ENCODE data around the gene CTAG1B.
"Not testable (repeated sequence)": the region's sequence is repeated elsewhere in the genome, so short reads cannot be mapped to it uniquely, and the experiment has no call there.

Gene CTAG1B

DNA sequence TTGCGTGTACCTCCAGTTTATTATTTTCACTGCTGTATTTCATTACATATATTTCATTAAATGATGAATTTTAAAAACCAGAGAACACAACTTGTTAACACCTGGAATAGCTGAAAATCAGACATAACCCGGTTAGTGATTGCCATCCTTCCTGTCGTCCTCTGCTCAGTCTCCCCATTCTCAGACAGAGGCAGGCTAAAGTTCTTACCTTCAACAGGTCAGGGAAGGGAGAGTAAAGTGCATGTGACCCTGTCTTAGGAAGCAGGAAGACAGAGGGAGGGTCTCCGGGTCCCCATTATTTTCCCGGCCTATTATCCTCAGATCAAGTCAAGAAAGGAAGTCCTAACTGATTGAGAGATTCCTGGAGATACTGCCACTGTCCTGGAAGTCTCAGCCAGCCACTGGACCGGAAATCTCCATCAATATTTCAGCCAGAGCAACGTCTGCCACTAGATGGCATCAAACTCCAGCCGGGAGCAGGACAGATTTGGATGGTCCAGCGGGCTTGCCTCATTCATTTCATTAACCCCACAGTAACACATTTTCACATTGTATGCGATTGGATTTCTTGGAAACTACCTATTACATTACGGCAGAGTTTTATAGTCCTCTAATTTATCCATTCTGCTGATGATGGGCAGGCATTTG is 1.8 kb upstream of the CTAG1B start:
- DNase-seq = not testable (repeated sequence)

DNA sequence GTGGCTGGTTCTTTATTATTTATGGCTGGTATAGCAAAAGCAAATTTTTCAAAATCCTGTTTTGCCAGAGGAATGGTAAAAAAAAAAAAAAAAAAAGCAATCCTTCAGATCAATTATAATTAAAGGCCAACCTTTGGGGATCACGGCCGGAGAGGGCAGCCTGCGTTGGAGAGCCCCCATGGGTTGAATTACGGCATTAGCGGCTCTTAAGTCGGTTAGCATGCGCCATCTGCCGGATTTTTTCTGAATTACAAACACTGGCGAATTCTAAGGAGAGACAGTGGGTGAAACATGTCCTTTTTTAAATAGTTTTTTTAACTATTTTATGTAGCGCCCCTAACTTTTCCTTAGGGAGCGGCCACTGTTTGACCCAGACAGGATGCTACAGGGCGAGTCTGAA is 5.5 kb downstream of the CTAG1B start:
- DNase-seq = not testable (repeated sequence)

DNA sequence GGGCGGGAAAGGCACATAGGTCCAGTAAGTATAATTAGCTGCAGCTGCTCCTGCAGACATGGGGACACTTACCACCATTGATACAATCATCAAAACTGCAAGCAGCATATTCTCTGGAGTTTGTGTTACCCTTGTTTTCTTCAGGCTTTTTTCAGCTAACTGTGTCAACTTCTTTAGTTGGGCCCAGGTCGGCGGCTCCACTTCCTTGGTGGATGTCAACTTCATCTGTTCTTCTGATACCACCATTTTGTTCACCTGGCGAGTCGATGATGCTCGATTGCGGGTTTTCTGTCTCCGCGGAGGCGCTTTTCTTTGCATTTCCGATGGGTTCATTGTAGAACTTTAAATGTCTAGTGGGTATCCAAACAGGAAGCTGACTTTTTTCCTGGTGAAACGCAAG is 7.9 kb downstream of the CTAG1B start:
- DNase-seq = not testable (repeated sequence)

DNA sequence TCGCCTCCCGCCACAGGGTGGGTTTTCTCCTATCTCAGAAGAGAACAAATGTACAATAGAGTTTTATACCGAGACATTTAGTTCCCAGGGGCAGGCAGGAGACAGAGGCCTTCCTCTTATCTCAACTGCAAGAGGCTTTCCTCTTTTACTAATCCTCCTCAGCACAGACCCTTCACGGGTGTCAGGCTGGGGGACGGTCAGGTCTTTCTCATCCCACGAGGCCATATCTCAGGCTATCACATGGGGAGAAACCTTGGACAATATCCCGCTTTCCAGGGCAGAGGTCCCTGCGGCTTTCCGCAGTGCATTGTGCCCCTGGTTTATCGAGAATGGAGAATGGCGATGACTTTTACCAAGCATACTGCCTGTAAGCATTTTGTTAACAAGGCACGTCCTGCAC is 10.3 kb downstream of the CTAG1B start:
- not testable (repeated sequence) for DNase-seq

DNA sequence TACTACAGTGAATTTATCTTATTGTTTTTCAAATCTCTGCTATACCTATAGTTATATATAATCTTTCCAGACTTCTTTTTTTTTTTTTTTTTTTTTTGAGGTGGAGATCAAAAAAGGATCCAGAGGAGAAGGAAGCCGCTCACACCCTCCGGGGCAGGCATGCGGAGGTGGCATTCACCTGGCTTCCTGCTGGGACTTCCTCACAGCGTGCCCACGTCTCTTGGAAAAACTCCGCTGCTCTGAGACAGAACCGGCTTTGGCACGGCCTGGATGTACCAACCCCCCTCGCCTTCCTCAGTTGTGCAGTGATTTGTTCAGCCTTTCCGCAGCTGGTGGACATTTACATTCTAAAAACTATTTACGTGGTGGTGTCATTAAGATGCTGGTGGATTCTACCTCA is 11.1 kb downstream of the CTAG1B start:
- not testable (repeated sequence) for DNase-seq

DNA sequence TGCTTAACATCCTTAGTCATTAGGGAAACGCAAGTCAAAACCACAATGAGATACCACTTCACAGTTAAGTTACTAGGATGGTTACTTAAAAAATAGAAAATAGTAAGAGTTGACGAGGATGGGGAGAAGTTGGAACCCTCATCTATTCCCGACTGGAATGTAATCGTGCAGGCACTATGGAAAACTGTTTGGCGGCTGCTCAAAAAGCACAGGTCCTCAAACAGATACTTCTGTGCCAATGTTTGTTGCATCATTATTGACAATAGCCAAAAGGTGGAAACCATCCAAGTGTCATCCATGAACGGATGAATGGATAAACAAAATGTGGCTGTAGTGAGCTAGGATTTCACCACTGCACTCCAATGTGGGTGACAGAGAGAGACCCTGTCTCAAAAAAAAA is 11.7 kb downstream of the CTAG1B start:
- no peak for DNase-seq

DNA sequence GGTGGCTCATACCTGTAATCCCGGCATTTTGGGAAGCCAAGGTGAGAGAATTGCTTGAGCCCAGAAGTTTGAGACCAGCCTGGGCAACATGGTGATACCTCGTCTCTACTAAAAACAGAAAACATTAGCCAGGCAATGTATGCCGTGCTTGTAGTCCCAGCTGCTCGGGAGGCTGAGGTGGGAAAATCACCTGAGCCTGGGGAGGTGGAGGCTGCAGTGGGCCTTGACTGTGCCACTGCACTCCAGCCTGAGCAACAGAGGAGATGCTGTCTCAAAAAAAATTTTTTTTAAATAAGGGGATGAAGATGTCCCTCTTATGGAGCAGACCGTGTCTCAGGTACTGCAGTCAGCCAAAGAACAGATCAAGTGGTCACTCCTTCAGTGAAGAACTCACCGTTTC is 13.5 kb downstream of the CTAG1B start:
- no peak for DNase-seq

DNA sequence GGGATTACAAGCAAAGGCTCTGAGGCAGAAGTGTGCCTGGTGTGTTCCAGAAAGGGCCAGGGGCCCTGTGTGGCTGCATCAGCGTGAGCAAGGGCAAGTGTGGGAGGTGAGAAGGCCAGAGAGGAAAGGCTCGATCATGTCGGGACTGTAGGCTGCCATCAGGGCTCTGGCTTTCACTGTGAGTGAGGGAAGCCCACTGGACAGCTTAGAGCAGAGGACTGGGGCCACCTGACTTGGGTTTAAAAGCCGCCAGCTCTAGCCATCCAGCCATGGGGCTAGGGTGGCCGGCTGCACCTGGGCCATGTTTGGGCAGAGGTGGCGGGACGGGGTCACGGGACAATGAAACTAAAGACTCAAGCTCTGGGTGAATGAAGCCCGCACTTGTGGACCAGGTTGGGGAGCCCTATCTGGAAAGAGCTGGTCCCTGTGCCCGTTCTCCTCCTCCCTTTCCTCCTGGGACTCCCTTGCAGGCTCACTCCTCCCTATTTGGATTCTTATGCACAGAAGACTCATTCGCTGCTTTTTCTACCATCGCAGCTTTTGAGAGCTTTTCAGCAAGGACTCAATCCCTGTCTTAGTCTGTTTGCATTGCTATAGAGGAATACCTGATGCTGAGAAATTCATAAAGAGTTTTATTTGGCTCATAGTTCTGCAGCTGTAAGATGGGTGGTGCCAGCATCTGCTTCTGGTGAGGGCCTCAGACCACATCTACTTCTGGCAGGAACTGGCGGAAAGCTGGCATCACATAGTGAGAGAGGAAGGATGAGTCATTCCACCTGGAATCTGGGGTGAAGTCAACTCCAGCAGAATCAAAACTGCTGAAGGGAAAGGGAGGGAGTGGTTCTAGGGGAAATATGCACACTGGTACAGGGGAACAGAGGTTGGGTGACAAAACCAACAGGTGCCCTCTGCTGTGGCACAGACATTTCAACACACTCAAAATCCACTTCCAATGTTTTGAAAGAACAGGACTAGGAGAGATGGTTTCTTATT is 15.3 kb downstream of the CTAG1B start:
- DNase-seq = no peak

DNA sequence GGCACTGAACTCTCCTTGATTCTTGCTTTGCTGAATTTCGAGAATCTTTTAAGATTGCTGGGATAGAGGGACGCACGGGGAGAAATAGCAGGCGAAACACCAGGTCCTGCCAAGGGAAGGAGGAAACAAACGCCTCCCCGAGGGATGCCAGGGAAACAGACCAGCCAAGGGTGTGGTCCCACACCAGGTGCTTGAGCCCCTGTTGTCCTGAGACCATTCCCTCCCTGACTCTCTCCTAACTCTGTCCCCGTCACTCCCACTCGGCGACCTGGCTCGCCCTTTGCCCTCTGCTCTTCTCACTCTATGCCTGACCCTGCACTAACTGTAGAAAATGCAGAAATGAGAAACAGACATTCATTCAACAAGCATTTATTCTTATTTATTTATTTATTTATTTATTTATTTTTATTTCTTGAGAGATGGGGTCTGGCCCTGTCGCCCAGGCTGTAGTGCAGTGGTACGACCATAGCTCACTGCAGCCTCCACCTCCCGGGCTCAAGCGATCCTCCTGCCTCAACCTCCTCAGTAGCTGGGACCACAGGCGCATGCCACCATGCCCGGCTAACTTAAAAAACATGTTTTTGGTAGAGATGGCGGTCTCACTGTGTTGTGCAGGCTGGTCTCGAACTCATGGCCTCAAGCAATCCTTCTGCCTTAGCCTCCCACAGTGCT is 16.2 kb downstream of the CTAG1B start:
- DNase-seq = no peak

DNA sequence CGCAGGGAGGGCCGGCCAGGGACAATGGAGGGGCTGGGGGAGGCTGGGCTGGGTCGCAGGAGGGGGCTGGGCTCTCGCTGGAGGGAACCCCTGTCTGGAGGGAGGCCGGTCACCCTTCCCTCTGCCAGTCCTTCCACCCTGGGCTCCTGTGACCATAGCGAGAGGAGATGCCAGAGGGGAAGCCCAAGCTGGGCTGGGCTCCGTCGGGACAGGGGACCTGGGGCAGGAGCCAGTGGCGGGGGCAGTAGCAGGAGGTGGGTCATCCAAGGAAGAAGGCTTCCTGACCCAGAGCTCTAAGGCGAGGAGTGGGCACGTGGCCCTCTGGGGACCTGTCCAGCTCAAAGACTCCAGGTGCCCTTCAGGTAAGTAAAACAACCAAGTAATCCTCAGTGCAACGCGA is 16.9 kb downstream of the CTAG1B start:
- no peak for DNase-seq

DNA sequence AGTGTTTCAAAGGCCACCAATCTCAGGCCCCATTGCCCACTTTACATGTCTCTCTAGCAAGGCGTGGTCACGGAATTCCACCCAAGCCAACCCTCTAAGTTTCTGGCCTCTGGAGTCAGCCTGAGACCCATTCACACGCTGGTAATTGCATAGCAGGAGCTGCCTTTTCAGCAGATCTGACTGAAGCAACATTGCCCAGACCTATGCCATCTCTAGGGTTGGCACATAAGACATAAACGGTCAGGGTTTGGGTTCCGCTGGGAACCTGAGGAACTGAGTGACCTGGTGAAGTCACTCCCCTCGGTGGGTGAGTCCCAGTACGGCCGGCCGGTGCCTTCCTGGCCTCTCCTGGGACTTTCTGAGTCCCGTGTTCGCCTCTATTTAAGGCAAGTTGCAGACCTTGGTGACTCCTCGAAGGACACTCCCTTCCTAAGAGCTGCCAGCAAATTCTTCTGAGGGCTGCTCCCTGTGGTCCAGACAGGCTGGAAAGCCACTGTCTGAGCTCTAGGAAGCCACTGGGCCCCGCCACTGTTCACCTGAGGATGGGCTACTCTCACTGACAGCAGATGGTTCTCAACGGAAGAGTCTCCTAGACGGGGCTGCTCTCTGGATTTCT is 18.2 kb downstream of the CTAG1B start:
- DNase-seq = no peak

DNA sequence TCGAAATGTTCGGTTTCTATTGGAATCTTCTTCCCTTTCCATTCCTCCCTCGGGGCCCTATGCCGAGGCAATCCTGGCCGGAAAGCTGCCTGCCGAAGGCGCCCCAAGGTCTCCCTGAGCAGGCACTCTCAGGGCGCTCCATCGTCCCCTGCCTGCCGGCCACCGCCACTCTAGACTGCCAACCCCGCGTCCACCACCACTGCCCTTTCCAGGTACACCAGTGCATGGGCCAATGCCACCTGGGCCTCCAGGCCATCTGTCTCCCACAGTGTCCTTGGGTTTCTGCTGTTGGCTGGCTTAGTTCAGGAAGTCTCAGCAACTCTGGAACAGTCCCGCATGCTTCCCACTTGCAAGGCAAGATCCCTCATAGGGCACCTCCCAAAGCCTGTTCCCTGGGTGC is 19.6 kb downstream of the CTAG1B start:
- no peak for DNase-seq

DNA sequence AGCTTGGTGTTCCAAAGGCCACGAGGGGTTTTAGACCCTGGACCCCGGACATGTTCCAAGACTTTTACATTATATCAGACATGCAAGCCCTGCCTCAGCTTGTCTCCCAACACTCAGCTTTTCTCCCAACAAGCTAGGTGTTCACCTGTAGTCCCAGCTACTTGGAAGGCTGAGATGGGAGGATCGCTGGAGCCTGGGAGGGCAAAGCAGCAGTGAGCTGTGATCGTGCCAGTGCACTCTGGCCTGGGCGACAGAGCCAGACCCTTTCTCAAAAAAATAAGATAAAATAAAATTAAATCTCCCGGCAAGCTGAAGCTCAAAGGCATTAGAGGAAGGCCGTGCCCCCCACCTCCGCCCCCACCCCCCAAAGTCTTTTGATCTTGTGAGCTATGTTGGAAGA is 20.4 kb downstream of the CTAG1B start:
- no peak for DNase-seq

DNA sequence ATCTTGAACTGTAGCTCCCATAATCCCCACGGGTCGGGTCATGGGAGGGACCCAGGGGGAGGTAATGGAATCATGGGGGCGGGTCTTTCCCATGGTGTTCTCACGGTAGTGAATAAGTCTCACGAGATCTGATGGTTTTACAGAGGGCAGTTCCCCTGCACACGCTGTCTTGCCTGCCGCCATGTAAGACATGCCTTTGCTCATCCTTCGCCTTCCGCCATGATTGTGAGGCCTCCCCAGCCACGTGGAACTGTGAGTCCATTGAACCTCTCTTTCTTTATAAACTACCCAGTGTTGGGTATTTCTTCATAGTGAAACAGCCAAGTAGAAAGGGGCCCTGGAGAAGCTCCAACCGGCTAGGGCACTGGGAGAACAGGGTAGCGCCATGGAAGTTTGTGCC is 21.9 kb downstream of the CTAG1B start:
- DNase-seq = no peak

DNA sequence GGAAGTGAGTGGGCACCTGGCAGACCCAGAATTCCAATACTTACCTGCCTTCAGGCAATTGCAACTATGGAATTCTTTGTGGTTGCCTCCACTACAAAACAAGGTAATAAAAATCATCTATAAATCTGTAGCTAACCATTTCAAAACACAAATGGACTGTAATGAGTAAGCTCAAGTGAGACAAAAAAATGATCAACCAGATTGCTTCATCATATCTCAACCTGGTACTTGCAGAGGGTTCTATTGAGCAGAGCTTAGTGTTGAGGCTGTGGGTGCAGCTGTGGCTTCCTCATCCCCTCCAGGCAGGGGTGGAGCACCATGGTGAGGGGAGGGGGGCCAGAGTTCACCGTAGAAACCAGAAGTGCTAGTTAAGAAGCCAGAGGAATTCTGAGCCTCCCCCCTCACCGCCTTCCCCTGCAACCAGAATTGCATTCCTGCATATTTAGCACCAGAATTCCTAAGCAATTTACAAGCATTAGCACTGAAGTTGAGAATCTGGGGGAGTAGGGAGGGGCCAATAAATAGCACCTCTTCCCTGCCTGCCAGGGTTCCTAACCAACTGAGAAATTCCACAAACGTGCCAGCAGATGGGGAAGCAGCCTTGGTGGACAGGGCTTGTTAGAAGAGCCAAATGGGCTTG is 22.7 kb downstream of the CTAG1B start:
- DNase-seq = peak; percentile 29

DNA sequence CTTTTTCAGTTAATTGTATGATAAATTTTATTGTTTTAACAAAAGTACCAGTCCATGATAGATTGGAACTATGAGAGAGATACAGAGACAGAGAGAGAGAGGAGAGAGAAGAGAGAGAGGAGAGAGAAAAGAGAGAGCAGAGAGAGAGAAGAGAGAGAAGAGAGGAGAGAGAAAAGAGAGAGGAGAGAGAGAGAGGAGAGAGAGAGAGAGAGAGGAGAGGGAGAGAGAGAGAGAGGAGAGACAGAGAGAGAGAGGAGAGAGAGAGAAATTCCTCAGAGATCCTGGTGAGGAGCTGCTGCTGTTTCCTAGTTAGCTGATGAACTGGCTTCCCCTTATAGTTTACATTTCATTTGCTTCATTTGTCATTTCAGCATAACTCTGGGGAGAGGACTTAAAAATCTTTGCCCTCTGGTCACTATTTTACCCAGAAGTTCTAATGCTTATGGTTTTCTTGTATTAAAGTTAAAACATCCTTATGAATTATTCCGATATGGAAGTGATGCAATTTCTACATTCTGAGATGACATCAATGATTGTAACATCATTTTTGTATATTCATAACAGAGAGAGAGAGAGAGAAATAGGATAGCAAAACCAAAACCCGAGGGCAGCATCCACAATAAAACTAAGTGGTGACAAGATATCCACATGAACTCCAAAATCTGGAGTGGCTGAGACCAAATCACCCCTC is 23.4 kb downstream of the CTAG1B start:
- DNase-seq = no peak

DNA sequence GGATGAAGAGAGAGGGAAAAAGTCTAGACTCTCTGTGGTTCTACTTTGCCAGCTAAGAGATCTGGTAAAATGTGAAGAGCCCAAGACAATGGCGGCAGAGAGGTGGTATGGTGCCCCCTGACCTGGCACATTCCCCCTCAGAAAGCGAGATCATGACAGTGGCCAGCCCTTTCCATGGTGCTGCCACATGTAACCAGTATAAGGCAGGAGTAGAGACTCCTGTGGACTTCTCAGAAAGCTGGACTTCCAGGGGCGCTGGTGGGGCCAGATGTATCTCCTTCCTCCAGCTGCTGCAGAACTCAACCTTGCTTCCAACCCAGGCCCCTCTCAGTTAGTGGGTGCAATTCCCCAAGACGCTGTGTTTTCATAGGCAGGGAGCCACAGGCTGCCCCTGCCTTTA is 24.6 kb downstream of the CTAG1B start:
- no peak for DNase-seq

DNA sequence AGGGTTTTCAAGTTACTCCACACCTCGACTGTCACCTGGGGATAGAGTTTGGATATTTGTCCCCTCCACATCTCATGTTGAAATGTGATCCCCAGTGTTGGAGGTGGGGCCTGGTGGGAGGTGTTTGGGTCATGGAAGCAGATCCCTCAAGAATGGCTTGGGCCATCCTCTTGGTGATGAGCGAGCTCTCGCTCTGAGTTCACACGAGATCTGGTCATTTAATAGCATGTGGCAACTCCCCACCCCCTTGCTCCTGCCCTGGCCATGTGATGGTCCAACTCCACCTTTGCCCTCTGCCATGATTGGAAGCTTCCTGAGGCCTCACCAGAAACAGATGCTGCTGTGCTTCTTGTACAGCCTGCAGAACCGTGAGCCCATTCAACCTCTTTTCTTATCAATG is 25.9 kb downstream of the CTAG1B start:
- DNase-seq = no peak

DNA sequence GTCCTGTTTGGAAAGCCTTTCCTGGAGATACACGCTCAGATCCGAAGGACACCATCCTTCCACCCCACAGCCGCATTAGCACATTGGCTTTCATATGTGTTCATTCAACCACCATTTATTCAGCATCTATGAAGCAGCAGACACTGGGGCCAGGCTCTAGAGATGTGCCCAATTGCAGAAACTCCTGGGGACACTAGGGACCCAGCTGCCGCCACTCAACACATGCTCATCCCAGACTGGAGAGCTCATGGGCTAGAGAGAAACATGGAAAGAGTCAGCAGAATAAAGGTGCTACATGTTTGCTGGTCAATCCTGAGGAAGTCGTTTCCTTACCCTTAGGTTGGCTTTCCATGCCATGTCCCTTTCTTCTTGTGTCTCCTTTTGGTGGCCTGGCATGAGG is 26.6 kb downstream of the CTAG1B start:
- DNase-seq = no peak

DNA sequence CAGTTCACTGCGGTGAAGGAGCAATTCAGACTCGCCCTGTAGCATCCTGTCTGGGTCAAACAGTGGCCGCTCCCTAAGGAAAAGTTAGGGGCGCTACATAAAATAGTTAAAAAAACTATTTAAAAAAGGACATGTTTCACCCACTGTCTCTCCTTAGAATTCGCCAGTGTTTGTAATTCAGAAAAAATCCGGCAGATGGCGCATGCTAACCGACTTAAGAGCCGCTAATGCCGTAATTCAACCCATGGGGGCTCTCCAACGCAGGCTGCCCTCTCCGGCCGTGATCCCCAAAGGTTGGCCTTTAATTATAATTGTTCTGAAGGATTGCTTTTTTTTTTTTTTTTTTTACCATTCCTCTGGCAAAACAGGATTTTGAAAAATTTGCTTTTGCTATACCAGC is 28.7 kb downstream of the CTAG1B start:
- DNase-seq = not testable (repeated sequence)

DNA sequence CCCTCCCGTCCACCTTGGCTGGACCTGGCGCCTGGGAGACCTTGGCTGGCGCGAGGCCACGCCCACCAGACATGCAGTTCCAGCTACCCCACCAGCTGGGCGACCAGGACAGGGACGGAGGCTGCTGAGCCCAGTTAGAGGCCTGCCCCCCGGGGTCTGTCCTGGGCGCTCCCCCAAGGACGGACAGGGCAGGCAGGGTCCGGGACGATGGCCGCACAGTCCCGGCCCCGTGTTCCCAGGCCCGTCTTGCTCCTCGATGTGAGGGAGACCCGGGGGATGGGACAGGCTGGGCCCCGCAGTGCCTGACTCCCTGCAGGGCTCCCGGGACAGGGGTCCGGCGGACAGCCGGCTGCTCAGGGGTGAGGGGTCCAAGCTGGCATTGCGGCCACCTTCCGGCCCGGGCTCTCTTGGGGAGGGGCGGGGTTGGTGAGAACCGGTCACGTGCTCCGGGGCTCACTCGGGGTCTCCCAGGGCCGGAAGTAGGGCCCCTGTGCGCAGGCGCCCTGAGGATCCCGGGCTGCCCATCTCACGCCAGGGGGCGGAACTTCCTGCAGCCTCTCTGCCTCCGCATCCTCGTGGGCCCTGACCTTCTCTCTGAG is 34.4 kb downstream of the CTAG1B start, which contains the start of gene CTAG1A:
Gene CTAG1A (plus strand): TSS at position 549 of the 599 bp plus-strand sequence. CDS start 74 bp downstream, outside the sequence.
- DNase-seq = not testable (repeated sequence)

Data from NK-92 treated with Interleukin-12 subunit alpha and Interleukin-12 subunit beta, amount 100 ng/mL, for 24 hours (cell line).